WTC11 (cell line): ENCODE data around the gene TIAM2. TPM values are rescaled to one million over a fixed set of nuclear protein-coding genes. Genes with fewer than 3 reads are reported as not detected.

Experiments used
- ATAC-seq: fragments of 200-7000 bp; cut with Tn5 transposase; 2 replicates; pipeline ENCODE4 v1.10.0; 2021; ENCODE audit warnings: mild to moderate bottlenecking, moderate library complexity
- CTCF ChIA-PET: fragments of 300-600 bp; sonication (Branson Sonifier 250); formaldehyde crosslinking; loops from one replicate; lab custom pipeline; 2021; ENCODE audit warnings: antibody characterized with exemption; lab: Charles Lee
- POLR2A ChIA-PET: fragments of 350-600 bp; sonication (Branson Sonifier 250); formaldehyde crosslinking; loops from one replicate; lab custom pipeline; 2021; ENCODE audit warnings: antibody characterized with exemption; lab: Charles Lee
- DNase-seq: peaks from one replicate; pipeline ENCODE4 v3.0.0; 2021; ENCODE audit warnings: low spot score
- H3K27ac Mint-ChIP-seq: 2 replicates; pipeline ENCODE4 v1.8.0; 2021; ENCODE audit warnings: mixed read lengths
- H3K27me3 Mint-ChIP-seq: 2 replicates; pipeline ENCODE4 v1.8.0; 2021; ENCODE audit warnings: low read depth, mild to moderate bottlenecking, moderate library complexity, mixed read lengths
- H3K36me3 Mint-ChIP-seq: 2 replicates; pipeline ENCODE4 v1.8.0; 2021; ENCODE audit warnings: mixed read lengths
- H3K4me1 Mint-ChIP-seq: 2 replicates; pipeline ENCODE4 v1.8.0; 2022; ENCODE audit warnings: mixed read lengths
- H3K4me3 Mint-ChIP-seq: 2 replicates; pipeline ENCODE4 v1.8.0; 2021; ENCODE audit warnings: mild to moderate bottlenecking, moderate library complexity, mixed read lengths
- H3K9me3 Mint-ChIP-seq: 2 replicates; pipeline ENCODE4 v1.8.0; 2021; ENCODE audit warnings: mixed read lengths
- ARID4B ChIP-seq: sonication (generic); formaldehyde crosslinking; IDR thresholded peaks from 2 replicates; pipeline ENCODE4 v1.8.0; 2023; ENCODE audit warnings: missing genetic modification reagents, mild to moderate bottlenecking, borderline replicate concordance
- ATF1 ChIP-seq: sonication (generic); formaldehyde crosslinking; IDR thresholded peaks from 2 replicates; pipeline ENCODE4 v1.8.1; 2023; ENCODE audit warnings: mild to moderate bottlenecking, moderate library complexity, missing genetic modification reagents
- ATF3 ChIP-seq: sonication (generic); formaldehyde crosslinking; conservative IDR thresholded peaks from 2 replicates; pipeline ENCODE4 v1.8.1; 2022; ENCODE audit warnings: mild to moderate bottlenecking, missing genetic modification reagents
- ATF6 ChIP-seq: sonication (generic); formaldehyde crosslinking; IDR thresholded peaks from 2 replicates; pipeline ENCODE4 v1.8.1; 2023; ENCODE audit warnings: mild to moderate bottlenecking, missing genetic modification reagents
- CREB1 ChIP-seq: sonication (generic); formaldehyde crosslinking; IDR thresholded peaks from 2 replicates; pipeline ENCODE4 v1.8.0; 2023; ENCODE audit warnings: mild to moderate bottlenecking, missing genetic modification reagents
- E2F4 ChIP-seq: sonication (generic); formaldehyde crosslinking; IDR thresholded peaks from 2 replicates; pipeline ENCODE4 v1.8.1; 2022; ENCODE audit warnings: low read depth, mild to moderate bottlenecking, moderate library complexity, missing genetic modification reagents, borderline replicate concordance
- FOXK1 ChIP-seq: sonication (generic); formaldehyde crosslinking; IDR thresholded peaks from 2 replicates; pipeline ENCODE4 v1.8.0; 2022; ENCODE audit warnings: mild to moderate bottlenecking, moderate library complexity, missing genetic modification reagents
- GTF2I ChIP-seq: fragments of 250-450 bp; sonication (Bioruptor Pico); conservative IDR thresholded peaks from 2 replicates; pipeline ENCODE4 v1.4.0; 2021; ENCODE audit warnings: mild to moderate bottlenecking
- MYBL2 ChIP-seq: sonication (generic); formaldehyde crosslinking; IDR thresholded peaks from 2 replicates; pipeline ENCODE4 v1.8.1; 2023; ENCODE audit warnings: mild to moderate bottlenecking, moderate library complexity, missing genetic modification reagents
- RELA ChIP-seq: sonication (generic); formaldehyde crosslinking; IDR thresholded peaks from 2 replicates; pipeline ENCODE4 v1.8.1; 2022; ENCODE audit warnings: missing genetic modification reagents, mild to moderate bottlenecking, borderline replicate concordance
- STAT6 ChIP-seq: sonication (generic); formaldehyde crosslinking; conservative IDR thresholded peaks from 2 replicates; pipeline ENCODE4 v1.8.1; 2023; ENCODE audit warnings: mild to moderate bottlenecking, low read depth, missing genetic modification reagents, moderate library complexity
- TEAD1 ChIP-seq: sonication (generic); formaldehyde crosslinking; IDR thresholded peaks from 2 replicates; pipeline ENCODE4 v1.8.0; 2022; ENCODE audit warnings: mild to moderate bottlenecking, missing genetic modification reagents
- ZBTB21 ChIP-seq: sonication (generic); formaldehyde crosslinking; IDR thresholded peaks from 2 replicates; pipeline ENCODE4 v1.8.1; 2023; ENCODE audit warnings: mild to moderate bottlenecking, missing genetic modification reagents, borderline replicate concordance
- ZNF138 ChIP-seq: sonication (generic); formaldehyde crosslinking; conservative IDR thresholded peaks from 2 replicates; pipeline ENCODE4 v1.8.1; 2022; ENCODE audit warnings: mild to moderate bottlenecking, moderate library complexity, missing genetic modification reagents
- ZNF281 ChIP-seq: sonication (generic); formaldehyde crosslinking; IDR thresholded peaks from 2 replicates; pipeline ENCODE4 v1.8.0; 2023; ENCODE audit warnings: mild to moderate bottlenecking, missing genetic modification reagents
- ZNF396 ChIP-seq: fragments of 250-450 bp; sonication (Bioruptor Pico); IDR thresholded peaks from 2 replicates; pipeline ENCODE4 v1.8.0; 2021; ENCODE audit warnings: mild to moderate bottlenecking, moderate library complexity, borderline replicate concordance
- ZNF416 ChIP-seq: fragments of 250-450 bp; sonication (Bioruptor Pico); IDR thresholded peaks from 2 replicates; pipeline ENCODE4 v1.9.0; 2021; ENCODE audit warnings: mild to moderate bottlenecking, inconsistent platforms
- ZNF423 ChIP-seq: fragments of 250-450 bp; sonication (Bioruptor Pico); IDR thresholded peaks from 2 replicates; pipeline ENCODE4 v2.1.2; 2022; ENCODE audit warnings: mild to moderate bottlenecking, moderate library complexity
- total RNA-seq: library from RNA; stranded (reverse); gene quantifications from 3 replicates; pipeline ENCODE4 v1.2.3, GENCODE V29; 2021

The TIAM2 gene
- total RNA-seq, 1 experiment from 2014 or later, result 15.1 TPM

- no peak for TF ChIP-seq ATF6 (CRISPR knock-in tag)
- no peak for TF ChIP-seq ARID4B (CRISPR knock-in tag)
- no peak for TF ChIP-seq ZNF423 (CRISPR knock-in tag)
- no peak for TF ChIP-seq RELA (CRISPR knock-in tag)
- no peak for TF ChIP-seq ZNF281 (CRISPR knock-in tag)
- no peak for TF ChIP-seq GTF2I (CRISPR knock-in tag)
- TF ChIP-seq E2F4 (CRISPR knock-in tag), result no peak
- TF ChIP-seq ATF3, result no peak
- no peak for TF ChIP-seq ZNF396
- TF ChIP-seq TEAD1 (CRISPR knock-in tag), result no peak
- no peak for TF ChIP-seq ATF1
- no peak for TF ChIP-seq STAT6 (CRISPR knock-in tag)
- no peak for TF ChIP-seq ZNF416 (CRISPR knock-in tag)
- TF ChIP-seq ZBTB21, result no peak
- no peak for TF ChIP-seq ZNF138 (CRISPR knock-in tag)
- no peak for TF ChIP-seq MYBL2
- TF ChIP-seq FOXK1 (CRISPR knock-in tag), result no peak
- TF ChIP-seq CREB1 (CRISPR knock-in tag), result no peak
- ChIA-PET POLR2A (no interaction called here), CTCF (interaction anchor here (1.4 kb wide), 1 partner anchor 85 kb away, joined by 3 read pairs; no protein-coding TSS in a partner anchor)
- DNase-seq (no peak), ATAC-seq (no peak)
- H3K9me3 Mint-ChIP-seq, result 0 out of 2 replicates have a peak, but pooled peaks cover 3% of the 10 kb centered on the region
- H3K27ac Mint-ChIP-seq, result no peak overlapping the region
- H3K4me3 Mint-ChIP-seq, result no peak overlapping the region
- H3K27me3 Mint-ChIP-seq, result no peaks in the 10 kb centered on the region
- H3K4me1 Mint-ChIP-seq, result peaks cover 9% of the 10 kb centered on the region
- H3K36me3 Mint-ChIP-seq, result peaks cover 5% of the 10 kb centered on the region; the same call in 1 of the 2 replicates
Measured at GRCh38 chr6:154953644-154954043, 41.5 kb upstream of the TIAM2 start.
